Ramos (cell line): ENCODE data around the gene FARS2.

Source experiments
- in situ Hi-C: fragments of 300-500 bp; cut with MboI; formaldehyde crosslinking; loops from one replicate; pipeline ENCODE4 v1.14.3; 2022; ENCODE audit warnings: low sequenced_read_pairs; ENCODE audit not compliant: unreplicated experiment

The FARS2 gene

DNA sequence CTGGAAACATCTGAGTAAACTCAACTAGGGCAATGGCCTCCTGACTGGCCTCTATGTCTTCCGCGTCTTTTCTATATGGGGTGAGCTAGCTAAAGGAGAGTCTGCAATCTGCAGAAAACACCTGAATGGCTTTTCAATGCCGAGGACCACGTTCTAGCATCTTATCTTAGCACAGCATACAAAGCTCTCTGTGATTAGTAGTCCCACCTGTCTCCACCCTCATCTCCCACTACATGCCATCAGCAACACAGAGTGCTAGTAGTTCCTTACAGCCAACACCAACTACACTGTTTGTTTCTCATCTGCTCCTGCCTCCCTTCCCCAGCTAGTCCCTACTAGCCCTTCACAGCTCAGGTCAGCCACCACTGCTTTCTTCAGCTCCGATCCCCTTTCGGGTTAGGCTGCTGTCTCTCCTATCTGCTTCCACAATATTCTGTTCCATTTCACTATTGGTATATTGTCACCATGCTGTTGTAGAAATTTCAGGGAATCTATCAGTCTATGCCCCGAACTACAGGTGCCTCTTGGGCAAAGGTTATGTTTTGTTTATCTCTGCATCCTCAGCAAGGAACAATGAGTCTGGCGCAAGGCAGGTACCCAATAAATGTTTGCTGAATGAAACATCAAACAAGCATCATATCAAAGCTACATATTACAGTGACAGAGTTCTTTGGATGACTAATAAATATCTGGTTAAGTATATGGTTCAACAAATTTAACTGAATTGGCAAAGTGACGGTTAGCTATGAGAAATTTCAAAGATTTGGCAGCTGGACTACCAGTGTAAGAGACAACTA lies 12.8 kb upstream of the FARS2 start:
- in situ Hi-C loops: no loop called here

DNA sequence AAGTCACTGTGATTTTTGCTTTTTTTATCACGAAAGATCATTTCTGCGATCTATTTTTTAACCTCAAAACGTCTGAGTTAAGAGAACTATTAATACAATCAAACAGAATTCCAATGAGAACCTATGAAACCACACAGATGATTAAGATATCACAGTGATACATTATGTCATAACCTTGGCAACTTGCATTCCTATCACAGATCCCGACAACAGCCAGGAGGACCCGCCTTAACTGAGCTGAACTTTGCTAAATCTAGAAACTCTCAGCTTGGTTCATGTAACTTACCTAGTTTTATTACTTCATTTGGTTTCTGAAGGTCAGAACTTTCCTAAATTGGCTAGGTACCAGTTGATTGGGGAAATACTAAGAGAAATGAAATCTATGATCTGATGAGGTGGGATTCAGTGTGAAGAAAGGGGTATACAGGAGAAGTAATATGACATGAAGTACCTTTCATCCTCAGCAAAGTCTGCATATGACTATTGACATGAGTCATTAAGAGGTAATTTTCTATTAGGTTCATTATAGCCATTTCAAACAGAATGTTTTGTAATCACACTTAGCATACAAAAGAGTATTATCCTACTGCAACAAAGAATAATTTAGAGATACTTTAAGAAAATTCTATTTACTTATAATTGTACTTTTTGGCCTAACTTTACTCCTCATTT lies 11.7 kb upstream of the FARS2 start:
- in situ Hi-C loops: no loop called here

- in situ Hi-C loops: no loop called here
These were observed 10.9 kb upstream of the FARS2 start for GRCh38 chr6:5250451-5250850.

DNA sequence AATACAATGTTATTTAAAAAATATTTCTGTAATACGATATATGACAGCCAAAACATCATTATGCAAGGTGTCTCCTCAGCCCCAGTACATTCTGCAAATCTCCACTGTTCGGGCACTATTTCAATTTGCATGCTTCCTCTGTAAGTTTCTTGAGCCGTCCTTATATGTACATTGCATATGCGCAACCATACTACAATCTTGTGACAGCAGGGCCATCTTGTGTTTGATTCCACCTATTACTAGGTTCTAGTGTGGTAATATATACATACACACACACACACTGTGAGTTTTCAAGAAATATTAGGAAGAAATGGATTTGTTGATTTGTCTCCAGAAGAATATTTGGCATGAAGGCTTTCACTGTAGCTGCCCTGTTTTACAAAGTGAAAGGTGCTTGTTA lies 10.4 kb upstream of the FARS2 start:
- in situ Hi-C loops: no loop called here

DNA sequence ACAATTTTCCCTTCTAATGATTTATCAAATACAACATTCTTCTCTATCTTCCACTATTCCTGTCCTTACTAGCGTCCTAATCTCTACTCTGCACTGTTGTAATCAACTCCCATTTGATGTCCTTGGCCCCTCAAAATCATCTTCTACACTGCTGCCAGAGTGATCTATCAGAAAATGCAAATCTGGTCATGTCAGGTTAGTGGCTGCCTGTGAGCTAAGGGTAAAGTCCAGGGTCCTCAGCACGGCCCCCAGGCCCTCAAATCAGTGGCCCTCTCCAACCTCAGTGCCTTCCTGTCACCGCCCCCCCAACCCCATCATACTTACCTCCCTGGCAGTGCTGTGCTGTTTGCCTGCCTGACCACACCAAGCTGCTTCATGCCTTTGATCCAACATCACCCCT lies 4.4 kb upstream of the FARS2 start:
- in situ Hi-C loops: no loop called here

DNA sequence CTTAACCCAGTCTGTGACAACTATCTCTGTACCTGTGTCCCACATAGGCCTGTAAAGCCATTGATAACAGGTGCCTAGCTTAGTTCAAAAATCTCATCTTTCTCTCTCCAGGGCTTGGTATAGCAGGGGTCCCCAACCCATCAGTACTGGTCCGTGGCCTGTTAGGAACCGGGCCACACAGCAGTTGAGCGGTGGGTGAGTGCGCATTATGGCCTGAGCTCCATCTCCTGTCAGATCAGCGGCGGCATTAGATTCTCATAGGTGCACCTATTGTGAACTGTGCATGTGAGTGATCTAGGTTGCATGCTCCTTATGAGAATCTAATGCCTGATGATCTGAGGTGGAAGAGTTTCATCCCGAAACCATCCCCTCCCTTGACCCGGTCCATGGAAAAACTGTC lies 3.9 kb upstream of the FARS2 start:
- in situ Hi-C loops: no loop called here

GRCh38 chr6:5259428-5259827 lies 1.9 kb upstream of the FARS2 start:
- in situ Hi-C loops: no loop called here

DNA sequence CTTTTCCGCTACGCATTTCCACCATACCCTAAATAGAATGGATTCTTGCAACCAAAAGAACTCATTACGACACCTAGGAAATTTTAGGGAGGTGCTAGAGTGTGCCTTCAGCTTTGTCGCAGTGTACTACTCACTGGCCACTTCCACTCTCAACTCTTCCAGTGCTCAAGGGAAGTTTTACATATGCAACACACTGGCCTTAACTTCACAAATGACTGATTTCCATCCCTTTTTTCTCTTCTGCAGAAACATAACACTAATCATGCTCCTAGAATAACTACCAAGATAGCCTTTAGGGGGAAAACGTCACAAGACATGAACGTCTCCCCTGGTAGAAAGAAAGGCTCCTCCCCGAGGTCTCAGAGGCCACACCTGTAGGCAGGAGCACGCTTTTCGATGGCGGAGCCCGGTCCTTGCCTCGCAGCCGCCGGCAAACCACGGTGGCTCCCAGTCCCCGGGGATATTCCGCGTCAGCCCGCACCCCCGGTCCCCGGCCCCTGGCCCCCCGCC lies 1.1 kb upstream of the FARS2 start:
- in situ Hi-C loops: no loop called here

DNA sequence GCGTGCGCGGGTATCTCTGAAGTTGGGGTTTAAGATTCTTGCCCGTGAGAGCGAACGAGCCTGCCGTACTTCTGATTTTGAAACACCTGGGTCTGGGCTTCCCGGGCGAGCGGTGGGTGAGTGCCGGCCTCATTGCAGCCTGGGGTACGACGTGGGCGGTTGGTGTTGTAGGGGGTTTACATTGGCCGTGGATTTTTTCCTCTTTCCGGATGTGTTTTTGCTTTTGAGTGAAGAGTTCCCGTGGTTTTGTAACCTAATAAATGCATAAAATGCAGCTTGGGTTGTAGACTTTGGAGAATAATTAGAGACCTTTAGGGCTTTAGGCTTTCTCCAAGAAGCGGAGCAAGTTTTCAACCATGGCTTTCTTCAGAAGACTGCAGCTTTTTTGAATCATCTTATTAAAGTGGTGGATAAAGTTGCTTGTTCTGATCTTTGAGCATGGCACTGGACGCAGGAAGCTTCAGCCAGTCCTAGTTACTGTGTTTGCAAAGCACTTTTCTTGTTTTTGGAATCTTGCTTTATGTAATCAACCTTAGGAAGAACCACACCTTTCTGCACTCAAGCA lies 314 bp downstream of the FARS2 start:
- in situ Hi-C loops: no loop called here

- in situ Hi-C loops: no loop called here
These were observed 5.1 kb downstream of the FARS2 start for GRCh38 chr6:5266423-5266822.

DNA sequence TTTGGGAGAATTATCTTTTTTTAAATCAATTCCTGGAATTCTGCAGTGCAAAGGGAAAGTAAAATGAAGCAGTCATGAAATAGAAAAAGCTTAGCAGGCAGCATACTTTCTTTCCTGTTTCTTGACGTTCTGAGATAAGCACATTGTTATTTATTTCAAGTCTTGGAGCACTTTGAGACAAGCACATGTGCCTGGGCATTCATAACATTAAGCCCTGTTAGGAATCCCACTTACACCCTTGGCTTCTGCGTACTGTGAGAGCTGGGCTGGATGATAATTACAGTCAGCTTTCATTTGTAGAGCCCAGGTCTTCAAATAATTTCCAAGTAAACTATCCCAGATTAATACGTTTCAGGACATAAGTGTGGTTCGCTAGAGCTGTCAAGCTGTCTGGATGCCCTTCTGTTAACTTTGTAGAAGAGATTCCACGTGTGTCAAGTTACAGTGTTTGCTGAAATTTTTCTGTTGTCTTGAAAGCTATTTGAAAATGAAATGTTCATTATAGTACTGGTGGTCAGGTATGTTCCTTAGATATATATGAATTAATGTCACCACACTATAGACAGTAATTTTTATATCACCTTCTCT lies 8.9 kb downstream of the FARS2 start:
- in situ Hi-C loops: no loop called here

GRCh38 chr6:5271926-5272325 lies 10.6 kb downstream of the FARS2 start:
- in situ Hi-C loops: no loop called here

DNA sequence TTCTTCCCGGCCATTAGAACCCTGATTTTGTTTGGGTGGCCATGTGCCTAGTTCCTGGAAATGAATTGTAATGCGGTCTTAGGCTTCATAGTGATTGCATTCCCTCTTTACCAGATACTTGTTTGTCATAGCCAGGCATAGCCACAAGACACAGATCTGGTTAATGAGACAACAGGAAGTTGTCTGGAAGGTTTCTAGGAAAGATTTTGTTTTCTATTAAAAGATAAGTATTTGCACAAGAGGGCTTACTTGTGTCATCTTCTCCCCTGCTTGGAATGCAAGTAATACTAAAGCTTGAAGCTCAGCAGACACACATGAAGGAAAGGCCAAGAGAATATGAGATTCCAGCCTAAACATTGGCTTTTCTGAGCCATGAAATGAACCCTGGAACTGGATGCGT lies 12.9 kb downstream of the FARS2 start:
- in situ Hi-C loops: no loop called here

DNA sequence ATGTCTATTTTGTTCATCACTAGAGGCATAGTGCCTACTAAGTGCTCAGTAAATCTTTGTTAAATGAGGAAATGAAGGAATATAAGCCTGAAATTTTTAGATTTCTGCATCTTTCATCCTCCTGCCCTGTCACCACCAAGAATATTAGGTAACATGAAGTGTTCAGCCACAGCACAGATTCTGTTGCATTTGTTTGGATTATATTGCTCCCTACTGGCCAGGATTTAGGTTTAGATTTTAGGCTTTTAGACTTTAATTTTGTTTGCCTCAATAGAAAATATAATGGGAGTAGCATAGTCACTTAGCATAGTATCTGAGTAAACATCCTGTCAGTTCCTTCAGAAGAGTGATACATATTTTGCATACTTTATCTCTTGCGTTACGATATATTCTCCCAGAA lies 14.2 kb downstream of the FARS2 start:
- in situ Hi-C loops: no loop called here

- in situ Hi-C loops: no loop called here
These were observed 15.3 kb downstream of the FARS2 start for GRCh38 chr6:5276581-5276980.

DNA sequence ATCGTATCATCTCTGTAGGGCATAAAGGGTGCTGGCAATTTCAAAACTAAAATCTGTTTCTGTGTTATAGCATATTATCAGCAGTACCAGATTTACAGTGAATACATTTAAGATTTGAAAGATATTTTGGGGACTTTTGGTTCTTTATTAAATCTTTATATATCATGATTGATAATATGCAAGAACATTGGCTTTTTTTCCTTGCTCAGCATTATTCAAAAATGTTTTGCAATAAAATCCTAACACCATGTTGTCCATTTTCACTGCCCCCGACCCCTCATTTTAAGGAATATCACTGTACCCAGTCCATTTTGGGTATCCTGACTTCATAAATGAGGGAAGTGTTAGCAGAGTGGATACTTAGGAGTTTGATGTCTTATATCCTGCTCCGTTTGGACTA lies 16.3 kb downstream of the FARS2 start:
- in situ Hi-C loops: no loop called here

- in situ Hi-C loops: no loop called here
These were observed 16.7 kb downstream of the FARS2 start for GRCh38 chr6:5278047-5278446.

DNA sequence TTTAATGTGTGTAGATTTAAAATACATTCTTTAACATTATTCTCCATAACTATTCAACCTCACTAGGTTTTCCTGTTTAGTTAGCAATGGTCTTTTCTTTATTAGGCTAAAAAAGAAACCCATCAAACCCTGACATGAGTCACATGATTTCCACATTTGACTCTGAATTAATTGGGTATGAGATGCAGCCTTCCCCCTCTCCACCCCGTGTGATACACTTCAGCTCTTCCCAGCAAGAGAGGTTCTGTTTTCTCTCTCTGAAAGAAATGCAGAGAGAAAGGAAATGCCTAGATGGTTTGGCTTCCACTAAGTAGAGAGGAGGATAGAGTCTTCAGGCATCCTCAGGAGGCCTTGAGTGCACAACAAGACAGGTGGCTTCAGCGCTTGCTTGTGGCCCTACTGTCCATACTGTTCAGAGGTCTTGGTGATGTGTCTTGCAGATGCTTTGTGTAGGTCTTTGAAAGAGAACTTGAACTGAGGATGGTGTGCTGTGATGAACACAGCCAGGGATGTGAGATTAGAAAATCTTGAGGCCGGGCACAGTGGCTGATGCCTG lies 17.3 kb downstream of the FARS2 start:
- in situ Hi-C loops: no loop called here

- in situ Hi-C loops: no loop called here
These were observed 18.6 kb downstream of the FARS2 start for GRCh38 chr6:5279891-5280338.

GRCh38 chr6:5280920-5281319 lies 19.6 kb downstream of the FARS2 start:
- in situ Hi-C loops: no loop called here

DNA sequence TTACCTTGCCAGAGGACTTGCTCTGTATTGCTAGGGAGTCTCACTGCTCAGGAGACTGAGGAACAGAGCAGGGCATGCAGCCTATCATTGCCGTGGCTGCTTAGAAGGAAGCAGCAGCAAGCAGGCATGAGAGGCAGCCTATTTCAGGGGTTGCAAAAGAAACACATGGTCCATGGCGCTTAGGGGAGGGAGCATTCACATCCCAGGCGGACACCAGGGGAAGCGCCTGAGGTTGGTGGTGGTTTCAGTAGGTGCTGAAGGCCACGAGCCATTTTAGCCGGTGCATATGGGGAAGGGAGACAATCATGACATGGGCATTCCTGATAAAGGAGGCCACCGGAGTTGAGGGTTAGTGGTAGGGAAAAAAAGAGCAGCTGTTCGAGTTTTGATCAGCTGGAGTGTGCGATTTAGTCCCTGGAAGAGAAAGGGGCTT lies 20.9 kb downstream of the FARS2 start:
- in situ Hi-C loops: no loop called here
